ENCODE results near the gene ACOT7.
"Not testable (repeated sequence)": the region's sequence is repeated elsewhere in the genome, so short reads cannot be mapped to it uniquely, and the experiment has no call there.

ACOT7 gene, protein sequence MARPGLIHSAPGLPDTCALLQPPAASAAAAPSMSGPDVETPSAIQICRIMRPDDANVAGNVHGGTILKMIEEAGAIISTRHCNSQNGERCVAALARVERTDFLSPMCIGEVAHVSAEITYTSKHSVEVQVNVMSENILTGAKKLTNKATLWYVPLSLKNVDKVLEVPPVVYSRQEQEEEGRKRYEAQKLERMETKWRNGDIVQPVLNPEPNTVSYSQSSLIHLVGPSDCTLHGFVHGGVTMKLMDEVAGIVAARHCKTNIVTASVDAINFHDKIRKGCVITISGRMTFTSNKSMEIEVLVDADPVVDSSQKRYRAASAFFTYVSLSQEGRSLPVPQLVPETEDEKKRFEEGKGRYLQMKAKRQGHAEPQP

DNA sequence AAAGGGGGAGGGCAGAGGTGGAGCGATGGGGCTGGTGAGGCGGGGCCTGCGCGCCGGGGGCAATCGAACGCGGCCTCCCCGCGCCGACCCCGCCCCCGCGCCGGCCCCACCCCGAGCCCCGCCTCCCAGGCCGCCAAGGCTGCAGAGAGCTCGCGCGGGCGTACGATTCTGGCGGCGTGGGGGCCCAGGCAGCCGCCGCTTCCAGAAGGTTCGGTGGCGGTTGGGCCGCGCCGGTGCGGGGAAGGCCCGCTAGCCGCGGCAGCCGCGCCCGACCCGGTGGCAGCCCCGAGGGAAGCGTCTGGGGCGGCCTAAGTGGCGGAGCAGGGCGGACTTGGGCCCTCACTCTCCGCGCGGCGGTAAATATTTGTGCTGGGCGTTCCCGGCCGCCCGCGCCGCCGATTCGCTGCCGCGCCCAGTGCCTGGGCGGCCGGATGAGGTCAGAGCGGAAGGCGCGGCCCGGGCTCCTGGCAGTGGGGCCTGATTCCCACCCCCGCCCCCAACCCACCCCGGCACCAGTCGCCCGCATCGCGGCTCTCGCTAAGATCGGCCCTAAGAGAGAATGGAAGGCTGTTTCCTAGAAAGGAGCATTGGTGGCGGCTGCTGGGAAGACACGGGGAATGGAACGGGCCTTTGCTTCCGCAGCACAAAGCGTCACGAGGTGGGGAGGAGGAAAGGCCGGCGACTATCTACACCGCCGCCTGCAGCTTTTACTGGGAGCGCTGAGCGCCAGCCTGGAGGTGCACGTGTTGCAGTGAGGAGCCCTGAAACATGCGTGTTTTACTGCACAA is at the start of gene ACOT7:
ACOT7 (minus strand) TSS at position 368 of the 788 bp plus-strand sequence. CDS start 368 bp downstream, outside the sequence.
- peak; percentile 73 for DNase-seq

DNA sequence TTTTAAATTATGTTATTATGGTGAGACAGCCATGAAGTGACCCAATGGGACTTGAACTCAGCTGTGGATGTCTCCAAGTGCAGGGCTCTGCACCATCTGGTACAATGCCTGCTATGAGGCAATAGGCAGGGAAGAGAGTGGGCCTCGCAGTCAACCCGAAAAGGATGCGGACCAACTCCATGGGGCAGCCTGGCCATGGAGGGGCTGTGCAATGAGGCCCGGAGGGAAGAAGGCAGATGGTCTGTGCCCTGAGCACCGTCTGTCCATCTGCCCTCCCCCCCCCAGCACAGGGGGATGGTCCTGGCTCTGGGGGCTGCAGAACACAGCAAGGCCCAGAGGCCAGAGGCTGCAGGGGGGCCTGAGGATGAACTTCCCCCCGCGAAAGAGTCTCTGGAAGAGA is 48.0 kb upstream of the ACOT7 start:
- no peak for DNase-seq

DNA sequence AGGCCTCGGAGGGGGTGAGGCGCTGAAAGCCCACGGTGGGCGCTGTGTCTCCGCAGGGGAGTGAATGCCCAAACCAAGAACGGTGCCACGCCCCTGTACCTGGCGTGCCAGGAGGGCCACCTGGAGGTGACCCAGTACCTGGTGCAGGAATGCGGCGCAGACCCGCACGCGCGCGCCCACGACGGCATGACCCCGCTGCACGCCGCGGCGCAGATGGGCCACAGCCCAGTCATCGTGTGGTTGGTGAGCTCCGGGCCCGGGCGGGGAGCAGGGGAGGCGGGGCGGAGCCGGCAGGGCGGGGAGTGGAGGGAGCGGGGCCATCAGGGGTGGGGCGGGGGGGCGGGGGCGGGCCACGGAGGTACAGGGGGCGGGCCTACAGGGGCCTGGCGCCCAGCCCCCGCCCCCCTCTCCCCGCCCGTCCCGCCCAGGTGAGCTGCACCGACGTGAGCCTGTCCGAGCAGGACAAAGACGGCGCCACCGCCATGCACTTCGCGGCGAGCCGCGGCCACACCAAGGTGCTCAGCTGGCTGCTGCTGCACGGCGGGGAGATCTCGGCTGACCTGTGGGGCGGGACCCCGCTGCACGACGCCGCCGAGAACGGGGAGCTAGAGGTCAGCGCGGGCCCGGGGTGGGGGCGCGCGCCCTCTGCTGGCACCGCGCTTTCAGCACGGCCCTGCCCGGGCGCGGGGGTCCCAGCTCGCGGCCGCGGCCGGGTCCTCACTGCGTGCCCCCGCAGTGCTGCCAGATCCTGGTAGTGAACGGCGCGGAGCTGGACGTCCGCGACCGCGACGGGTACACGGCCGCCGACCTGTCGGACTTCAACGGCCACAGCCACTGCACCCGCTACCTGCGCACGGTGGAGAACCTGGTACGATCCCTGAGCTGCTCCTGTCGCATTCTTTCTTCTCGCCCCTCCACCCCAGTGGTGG is 46.9 kb upstream of the ACOT7 start:
- no peak for DNase-seq

DNA sequence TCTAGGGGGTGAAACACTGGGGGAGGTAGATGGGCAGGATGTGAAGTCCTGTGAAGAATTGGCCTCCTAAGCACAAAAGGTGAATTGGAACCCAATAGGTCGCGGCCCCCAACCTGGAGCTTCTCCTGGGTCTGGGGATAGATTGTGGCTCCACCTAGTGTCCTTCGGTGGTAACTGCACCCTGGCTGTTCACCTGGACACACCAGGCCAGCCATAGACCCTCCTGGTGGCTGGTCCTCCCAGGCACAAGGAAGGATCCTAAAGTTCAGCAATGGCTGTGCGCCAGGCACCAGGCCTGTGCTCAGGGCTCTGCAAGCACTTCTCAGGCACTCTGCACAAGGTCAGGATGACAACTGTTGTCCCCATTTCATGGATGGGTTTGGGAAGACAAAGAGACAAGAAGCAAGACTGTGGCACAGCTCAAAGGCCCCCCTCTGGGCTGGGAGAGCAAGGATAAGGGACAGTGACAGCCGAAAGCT is 44.5 kb upstream of the ACOT7 start:
- DNase-seq = peak; percentile 40

DNA sequence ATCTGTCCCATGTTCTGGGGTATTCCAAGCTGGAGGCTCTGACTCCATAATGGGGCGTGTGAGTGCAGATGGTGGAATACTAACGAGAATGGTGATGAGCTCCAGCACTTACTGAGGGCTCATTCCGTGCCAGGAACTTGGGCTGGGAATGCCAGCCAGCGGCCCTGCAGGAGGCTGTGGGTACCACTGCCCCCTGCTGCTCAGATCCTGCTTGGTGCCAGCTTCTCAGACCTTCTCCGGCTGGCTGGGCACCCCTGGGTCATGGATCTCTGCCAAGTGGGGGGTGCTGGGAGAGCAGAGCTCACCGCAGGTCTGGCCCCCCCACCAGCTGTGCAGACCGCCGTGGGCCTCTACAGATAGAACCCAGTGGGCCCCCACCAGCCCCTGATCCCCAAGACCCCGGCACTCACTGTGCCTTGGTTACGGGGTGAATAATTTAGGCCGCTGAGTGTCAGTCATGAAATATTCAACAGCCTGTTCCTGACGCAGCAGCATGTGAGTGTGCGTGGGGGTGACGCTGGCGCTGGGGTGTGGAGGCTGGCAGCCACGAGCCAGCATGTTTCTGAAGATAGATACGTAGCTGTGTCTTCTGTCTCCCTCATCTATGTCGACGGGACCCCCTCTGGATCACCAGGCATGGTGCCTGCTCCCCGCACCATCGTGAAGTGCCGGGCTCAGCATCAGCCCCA is 43.6 kb upstream of the ACOT7 start:
- peak; percentile 35 for DNase-seq

DNA sequence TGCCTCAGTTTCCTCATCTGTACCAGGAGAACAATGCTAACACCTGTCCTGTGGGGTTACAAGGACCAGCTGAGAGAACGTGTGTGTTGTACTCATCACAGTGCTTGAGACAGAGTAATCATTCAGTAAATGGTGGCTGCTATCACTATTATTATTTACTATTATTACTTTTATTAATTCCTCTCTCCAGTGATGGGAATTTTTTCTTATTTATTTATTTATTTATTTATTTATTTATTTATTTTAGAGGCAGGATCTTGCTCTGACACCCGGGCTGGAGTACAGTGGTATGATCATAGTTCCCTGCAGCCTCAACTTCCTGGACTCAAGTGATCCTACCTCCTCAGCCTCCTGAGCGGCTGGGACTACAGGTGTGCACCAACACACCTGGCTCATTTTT is 42.7 kb upstream of the ACOT7 start:
- DNase-seq = not testable (repeated sequence)

DNA sequence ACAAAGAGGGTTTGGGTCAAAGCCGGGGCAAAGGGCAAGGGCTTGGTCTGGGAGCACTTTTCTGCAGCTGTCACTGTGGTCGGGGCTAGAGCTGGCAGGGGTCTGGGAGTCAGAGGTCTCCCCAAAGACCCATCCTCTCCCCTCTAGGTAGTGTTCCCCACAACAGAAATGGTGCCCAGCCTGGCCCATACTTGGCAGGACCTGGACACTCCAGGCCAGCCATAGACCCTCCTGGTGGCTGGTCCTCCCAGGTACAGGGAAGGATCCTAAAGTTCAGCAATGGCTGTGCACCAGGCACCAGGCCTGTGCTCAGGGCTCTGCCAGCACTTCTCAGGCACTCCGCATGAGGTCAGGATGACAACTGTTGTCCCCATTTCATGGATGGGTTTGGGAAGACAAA is 42.0 kb upstream of the ACOT7 start:
- DNase-seq = no peak

DNA sequence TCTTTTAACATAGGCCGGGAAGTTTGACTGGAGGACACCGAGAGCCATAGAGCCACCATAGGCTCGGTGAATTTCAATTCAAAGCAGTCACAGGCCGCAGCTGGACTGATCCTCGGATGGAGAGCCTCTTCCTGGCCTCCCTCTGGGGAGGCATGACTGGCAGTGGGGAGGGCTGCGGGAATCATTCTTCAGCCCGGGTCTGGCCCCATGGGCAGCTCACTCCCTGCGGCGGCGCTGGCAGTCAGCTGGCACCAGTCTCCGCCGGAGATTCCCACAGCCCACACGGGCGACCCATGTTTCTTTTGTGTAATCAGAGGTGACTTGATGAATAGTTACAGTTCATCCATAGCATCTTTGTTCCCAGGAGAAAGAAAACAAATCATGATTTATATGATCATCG is 41.6 kb upstream of the ACOT7 start:
- no peak for DNase-seq

DNA sequence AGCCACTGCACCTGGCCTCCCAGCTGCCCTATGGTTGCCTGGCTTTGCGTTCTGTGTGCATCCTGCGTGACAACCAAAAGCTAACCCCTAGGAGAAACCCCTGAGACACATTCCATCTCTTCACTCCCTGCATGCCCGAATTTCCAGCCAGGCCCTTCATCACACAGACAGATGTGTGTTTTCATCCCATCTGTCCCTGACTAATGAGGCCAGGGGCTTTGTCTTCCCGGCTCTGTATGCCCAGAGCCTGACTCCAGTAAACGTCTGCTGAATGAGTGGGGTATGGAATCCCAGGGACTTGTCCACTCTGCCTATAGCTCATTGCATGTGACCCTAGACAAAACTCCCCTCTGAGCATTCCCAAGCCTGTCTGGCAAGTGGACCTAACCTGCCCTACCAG is 40.6 kb upstream of the ACOT7 start:
- DNase-seq = no peak

DNA sequence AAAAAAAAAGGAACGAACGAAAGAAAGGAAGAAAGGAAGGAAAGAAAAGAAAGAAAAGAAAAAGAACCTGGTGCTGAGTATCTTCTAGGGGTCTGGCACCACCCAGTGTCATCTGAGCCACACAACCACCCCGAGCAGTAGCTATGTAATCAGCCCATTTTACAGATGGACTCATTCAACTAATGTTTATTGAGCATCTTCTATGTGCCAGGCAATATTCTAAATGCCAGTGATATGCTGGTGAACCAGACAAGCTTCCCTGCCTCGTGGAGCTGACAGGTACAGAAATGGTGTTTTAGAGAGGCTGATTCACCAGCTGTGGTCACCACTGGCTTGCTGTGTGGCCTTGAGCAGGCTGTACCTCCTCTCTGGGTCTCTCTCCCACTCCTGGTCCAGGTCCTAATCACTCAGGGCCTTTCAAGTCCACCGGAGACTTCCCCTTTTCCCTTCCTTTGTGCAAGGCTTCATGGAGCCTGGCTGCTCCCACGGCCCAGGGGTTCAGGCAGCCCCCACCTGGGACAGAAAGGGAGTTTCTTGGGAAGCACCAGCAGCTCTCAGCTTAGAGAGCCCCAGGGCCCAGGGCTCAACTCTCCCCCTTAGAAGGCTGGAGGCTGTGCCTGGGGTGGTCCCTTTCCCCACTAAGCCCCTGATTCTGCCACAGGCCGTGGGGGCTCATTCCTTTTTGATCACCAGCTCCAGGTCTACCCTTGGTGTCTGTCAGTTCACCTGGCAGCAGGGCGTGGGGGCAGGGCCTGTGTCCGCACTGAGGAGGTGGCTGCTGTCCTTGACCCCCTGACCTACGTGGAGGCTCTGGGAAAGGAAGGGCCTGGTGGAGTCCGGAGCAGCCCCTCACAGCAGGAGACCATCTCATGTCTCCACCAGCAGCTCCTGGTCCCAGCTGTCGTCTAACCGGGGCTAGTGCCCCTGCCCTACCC is 38.3 kb upstream of the ACOT7 start:
- not testable (repeated sequence) for DNase-seq

DNA sequence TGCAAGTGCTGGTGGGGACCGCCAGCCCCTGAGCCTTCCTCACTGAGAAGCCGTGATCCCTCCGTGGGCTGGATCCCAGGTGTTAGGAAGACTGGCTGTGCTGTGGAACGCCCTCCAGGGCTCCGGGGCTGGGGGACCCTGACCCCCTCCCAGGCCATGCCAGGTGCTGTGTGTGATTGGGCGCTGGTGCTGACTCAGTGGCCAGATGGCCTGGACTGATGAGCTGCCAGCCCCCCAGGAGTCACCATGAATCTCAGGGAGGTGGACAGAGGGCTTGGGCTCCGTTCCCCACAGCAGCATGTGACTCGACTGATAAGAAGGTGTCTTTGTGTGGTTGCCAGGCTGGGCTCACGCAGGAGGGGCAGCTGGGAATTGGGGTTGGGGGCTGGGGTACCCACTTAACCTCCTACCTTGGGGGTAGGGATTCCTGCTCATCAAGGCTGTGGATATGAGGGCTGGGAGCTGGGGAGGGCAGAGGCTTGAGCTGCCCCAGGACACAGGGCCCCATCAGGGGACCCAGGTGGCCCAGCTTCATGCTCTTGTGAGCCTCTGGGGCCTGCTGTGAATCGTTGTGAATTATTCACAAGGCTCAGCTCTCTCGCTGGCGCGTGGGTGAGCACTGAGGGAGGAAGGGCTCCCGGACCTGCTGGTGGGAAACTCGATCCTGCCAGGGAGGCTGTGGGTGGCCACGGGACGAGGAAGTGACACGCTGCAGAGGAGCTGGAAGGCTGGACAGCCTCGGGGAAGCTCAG is 36.3 kb upstream of the ACOT7 start:
- DNase-seq = not testable (repeated sequence)

DNA sequence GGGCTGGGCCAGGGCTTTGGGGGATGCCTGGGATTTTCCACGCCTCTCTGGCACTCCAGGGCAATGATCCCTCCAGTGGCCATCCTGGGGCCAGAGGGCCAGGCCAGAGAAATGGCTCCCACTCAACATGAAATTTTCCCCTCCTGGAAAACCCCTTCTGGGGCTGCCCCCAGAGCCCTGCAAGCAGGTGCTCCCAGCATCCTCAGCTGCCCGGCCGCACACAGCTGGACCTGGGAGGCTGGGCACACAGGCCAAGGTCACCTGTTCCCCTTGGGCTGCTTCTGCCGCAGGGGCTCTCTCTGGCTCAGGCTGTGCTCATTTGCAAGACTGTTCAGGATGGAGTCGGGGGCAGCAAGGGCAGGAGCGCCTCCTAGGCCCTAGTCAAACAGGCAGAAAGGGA is 34.9 kb upstream of the ACOT7 start:
- not testable (repeated sequence) for DNase-seq

DNA sequence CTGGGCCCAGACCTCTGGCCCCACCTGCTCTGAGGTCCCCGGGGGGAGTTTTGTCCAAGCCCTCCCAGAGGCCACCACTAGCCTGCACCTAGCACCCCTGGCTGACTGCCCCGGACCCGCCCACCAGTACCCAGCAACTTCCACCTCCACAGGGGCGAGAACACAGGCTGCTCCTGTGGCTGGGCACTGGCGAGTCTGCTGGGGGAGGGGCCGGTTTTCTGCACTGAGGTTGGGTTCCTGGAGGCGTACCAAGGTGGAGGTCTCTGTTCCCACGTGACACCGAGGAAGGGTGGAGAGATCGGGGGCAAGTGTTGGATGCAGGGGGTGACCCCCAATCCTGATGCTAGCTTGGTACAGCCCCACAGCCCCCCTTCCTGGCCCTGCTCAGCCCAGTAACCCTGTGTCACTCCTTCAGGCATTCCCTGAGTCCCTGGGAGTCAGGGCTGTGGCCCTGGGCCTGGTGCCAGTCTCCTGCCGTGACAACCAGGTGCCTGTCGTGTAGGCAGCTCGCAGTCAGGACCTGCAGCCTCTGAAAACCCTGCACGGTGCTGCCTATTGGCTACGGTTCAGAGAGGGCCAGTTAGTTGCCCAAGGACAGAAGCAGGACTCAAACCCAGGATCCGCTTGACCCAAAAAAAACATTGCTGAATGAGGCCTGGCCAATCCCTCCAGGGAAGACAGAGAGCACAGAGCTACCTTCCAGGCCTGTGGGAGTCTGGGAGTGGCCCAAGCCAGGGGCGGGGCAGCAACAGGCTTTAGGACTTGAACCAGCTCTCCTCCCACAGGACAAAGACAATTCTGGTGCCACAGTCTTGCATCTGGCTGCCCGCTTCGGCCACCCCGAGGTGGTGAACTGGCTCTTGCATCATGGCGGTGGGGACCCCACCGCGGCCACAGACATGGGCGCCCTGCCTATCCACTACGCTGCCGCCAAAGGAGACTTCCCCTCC is 34.1 kb upstream of the ACOT7 start:
- DNase-seq = peak; percentile 42

DNA sequence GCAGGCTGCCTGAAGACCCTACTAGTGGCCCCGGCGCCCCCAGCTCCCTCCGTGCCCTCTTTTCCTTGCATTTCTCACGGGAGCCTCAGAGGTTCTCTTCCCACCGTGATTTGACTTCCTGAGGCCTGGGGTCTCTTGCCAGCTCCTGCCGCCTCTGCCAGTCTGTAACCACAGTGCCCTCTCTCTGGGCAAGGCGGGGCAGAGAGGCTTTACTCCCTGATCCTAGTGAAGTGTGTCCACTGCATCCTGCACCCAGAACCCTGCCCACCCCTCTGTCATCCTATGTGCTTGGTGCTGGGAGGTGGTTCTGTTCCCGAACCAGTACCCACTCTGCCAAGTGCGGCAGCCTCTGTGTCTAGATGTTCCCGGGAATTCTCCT is 33.4 kb upstream of the ACOT7 start:
- no peak for DNase-seq

DNA sequence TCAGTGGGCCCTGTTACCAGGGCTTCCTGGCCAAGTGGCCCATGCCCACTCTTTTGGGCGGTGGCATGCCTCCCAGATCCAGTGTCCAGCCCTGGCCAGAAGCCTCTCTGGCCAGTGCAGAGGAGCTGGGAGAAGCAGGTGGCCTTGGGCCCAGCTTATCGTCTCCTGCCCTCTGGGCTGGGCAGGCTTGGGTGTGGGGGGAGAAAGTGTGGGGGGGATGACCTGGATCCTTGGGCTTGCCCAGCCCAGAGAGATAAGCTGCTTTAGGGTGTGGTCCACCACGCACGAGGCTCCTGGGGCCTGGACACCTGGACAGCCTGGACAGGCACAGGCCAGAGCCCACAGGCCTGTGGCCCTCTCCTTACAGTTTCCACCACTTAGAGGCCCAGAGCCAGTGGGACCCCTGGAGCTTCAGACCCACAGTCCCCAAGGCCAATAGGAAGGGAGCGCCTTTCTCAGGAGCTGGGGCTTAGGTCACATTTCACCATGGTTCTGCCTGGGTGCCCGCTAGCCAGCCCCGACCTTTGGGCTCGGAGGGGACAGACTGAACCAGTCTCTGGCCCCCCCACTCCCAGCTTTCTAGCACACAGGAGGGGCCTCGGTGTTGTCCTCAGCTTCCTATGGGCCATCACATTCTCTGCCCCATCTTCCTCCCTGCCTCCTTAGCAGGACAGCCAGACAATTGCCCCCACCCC is 32.9 kb upstream of the ACOT7 start:
- DNase-seq = no peak

DNA sequence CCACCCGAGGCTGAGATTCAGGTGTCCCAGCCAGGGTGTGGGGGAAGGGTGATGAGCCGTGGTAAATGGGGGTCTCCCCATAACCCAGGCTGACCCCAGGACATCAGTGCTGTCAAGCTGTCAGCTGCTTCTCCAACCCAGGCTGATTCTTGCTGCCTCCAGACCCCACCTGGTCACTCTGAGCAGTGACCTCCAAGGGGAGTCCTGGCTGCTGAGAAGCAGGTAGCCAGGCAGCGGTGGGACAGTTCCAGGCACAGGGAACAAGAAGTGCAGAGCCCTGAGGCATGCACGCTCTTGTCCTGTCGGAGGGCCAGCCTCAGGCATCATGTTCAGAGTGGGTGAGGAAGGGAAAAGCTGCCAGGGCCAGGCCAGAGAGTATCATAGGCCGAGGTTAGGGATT is 32.1 kb upstream of the ACOT7 start:
- DNase-seq = no peak

DNA sequence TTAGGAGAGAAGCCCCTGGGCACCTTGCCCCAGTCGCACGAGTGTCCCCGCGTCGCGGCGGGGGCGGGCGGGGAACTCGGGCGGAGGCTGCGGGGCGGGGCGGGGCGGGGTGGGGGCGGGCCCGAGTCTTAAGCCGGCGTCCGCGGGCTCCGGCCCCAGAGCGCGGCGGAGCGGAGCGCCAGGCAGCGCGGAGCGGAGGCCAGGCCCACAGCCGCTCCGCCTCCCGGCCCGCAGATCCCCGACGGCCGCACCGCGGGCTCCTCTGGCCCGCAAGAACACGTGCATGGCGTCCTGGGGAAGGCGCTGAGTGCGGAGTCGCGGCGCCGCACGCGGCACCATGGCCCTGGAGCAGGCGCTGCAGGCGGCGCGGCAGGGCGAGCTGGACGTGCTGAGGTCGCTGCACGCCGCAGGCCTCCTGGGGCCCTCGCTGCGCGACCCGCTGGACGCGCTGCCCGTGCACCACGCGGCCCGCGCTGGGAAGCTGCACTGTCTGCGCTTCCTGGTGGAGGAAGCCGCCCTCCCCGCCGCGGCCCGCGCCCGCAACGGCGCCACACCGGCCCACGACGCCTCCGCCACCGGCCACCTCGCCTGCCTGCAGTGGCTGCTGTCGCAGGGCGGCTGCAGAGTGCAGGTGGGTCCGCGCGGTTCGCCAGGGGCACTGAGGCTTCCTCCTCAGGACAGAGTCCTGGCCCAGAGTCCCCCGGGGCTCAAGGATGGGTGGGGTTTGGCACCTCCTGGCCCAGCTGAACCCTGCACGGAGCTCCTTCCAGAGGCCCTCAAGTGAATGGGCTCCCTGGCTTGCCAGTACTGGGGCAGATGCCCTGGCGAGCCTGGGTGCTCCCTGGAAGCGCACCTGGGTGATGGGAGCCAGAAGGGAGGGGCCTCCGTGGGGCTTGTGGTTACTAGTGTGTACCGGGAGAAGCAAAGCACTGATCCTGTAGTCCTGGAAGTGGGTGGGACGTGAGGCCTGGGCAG is 31.3 kb upstream of the ACOT7 start, which contains the start of gene ESPN:
ESPN (plus strand) TSS at position 158 of the 975 bp plus-strand sequence; CDS start at position 338, 180 bp downstream.
- no peak for DNase-seq
